ENCODE results near the gene MROH2A. TPM values are rescaled to one million over a fixed set of nuclear protein-coding genes. Genes with fewer than 3 reads are reported as not detected.
"Not testable (repeated sequence)": the region's sequence is repeated elsewhere in the genome, so short reads cannot be mapped to it uniquely, and the experiment has no call there.

Gene MROH2A
- total RNA-seq, 2 experiments from 2014 or later: not detected

- POLR2A ChIA-PET: interaction anchor here (0.6 kb wide), 1 partner anchor 24 kb away, joined by 4 read pairs; no protein-coding TSS in a partner anchor
- Histone ChIP-seq H3K9me3 (ENCODE audit: control insufficient read depth in 1 of 2, insufficient read depth in 1 of 2, low read length in 2 of 2) (peaks cover 0 to 7% of the 10 kb centered on the region in 2 experiments), H3K27ac (ENCODE audit: low read depth in 1 of 2, low read length in 2 of 2) (no peak overlapping the region), H3K36me3 (ENCODE audit: insufficient read depth, low read length) (no peaks in the 10 kb centered on the region), H3K4me3 (ENCODE audit: low read length) (no peak overlapping the region), H3K27me3 (ENCODE audit: control insufficient read depth in 1 of 2, insufficient read depth in 2 of 2, low read length in 2 of 2) (peaks cover 0 to 6% of the 10 kb centered on the region in 2 experiments), H3K4me1 (ENCODE audit: insufficient read depth, low read length) (no peaks in the 10 kb centered on the region)
- no peak for TF ChIP-seq CTCF (IDR thresholded peaks at IDR 0.05)
- ATAC-seq (ENCODE audit: poor library complexity): no peak
- peaks cover 35% of the 10 kb centered on the region for H3K27me3 Mint-ChIP-seq
- CTCF ChIA-PET: no interaction called here
- H3K4me1 Mint-ChIP-seq (ENCODE audit: low read depth): no peaks in the 10 kb centered on the region
- H3K27ac Mint-ChIP-seq: no peak overlapping the region
- no peak for DNase-seq
- intact Hi-C loops (cut with DNase I, micrococcal nuclease): no loop called here
- H3K36me3 Mint-ChIP-seq (ENCODE audit: low read depth): no peaks in the 10 kb centered on the region
- no peaks in the 10 kb centered on the region for H3K9me3 Mint-ChIP-seq
- H3K4me3 Mint-ChIP-seq: no peak overlapping the region
Measured at GRCh38 chr2:233740870-233741269, 37.3 kb upstream of the MROH2A start.

GRCh38 chr2:233743464-233744259 lies 34.5 kb upstream of the MROH2A start:
- H3K27ac Mint-ChIP-seq: no peak overlapping the region

GRCh38 chr2:233745073-233745755 lies 32.9 kb upstream of the MROH2A start:
- Mint-ChIP-seq H3K36me3 (ENCODE audit: low read depth) (no peaks in the 10 kb centered on the region), H3K27me3 (peaks cover 25% of the 10 kb centered on the region)
- POLR2A ChIA-PET: no interaction called here

More at GRCh38 chr2:233743464-233744259, 34.5 kb upstream of the MROH2A start:
- Histone ChIP-seq H3K27ac (ENCODE audit: low read depth in 1 of 2, low read length in 2 of 2) (no peak overlapping the region), H3K9me3 (ENCODE audit: control insufficient read depth in 1 of 2, insufficient read depth in 1 of 2, low read length in 2 of 2) (peaks cover 0 to 7% of the 10 kb centered on the region in 2 experiments), H3K4me3 (ENCODE audit: low read length) (no peak overlapping the region), H3K27me3 (ENCODE audit: control insufficient read depth in 1 of 2, insufficient read depth in 2 of 2, low read length in 2 of 2) (peaks cover 0 to 3% of the 10 kb centered on the region in 2 experiments), H3K36me3 (ENCODE audit: insufficient read depth, low read length) (no peaks in the 10 kb centered on the region), H3K4me1 (ENCODE audit: insufficient read depth, low read length) (no peaks in the 10 kb centered on the region)
- Mint-ChIP-seq H3K4me3 (no peak overlapping the region), H3K36me3 (ENCODE audit: low read depth) (no peaks in the 10 kb centered on the region), H3K27me3 (peaks cover 30% of the 10 kb centered on the region), H3K9me3 (no peaks in the 10 kb centered on the region), H3K4me1 (ENCODE audit: low read depth) (no peaks in the 10 kb centered on the region)
- no peak for TF ChIP-seq CTCF (IDR thresholded peaks at IDR 0.05)
- no peak for DNase-seq
- no peak for ATAC-seq (ENCODE audit: poor library complexity)
- POLR2A ChIA-PET: no interaction called here
- intact Hi-C loops (cut with DNase I, micrococcal nuclease): no loop called here
- CTCF ChIA-PET: no interaction called here

GRCh38 chr2:233745838-233746237 lies 32.3 kb upstream of the MROH2A start:
- H3K36me3 Mint-ChIP-seq (ENCODE audit: low read depth); POLR2A ChIA-PET; H3K27ac Mint-ChIP-seq; CTCF ChIA-PET; H3K4me3 Mint-ChIP-seq; intact Hi-C loops (cut with DNase I, micrococcal nuclease); H3K27me3 ChIP-seq (ENCODE audit: control insufficient read depth in 1 of 2, insufficient read depth in 2 of 2, low read length in 2 of 2); H3K4me1 Mint-ChIP-seq (ENCODE audit: low read depth); H3K4me1 ChIP-seq (ENCODE audit: insufficient read depth, low read length); H3K36me3 ChIP-seq (ENCODE audit: insufficient read depth, low read length); H3K9me3 Mint-ChIP-seq; H3K27ac ChIP-seq (ENCODE audit: low read depth in 1 of 2, low read length in 2 of 2); ATAC-seq (ENCODE audit: poor library complexity); H3K4me3 ChIP-seq (ENCODE audit: low read length); DNase-seq: not testable (repeated sequence)
- peaks cover 0 to 12% of the 10 kb centered on the region in 2 experiments for H3K9me3 ChIP-seq (ENCODE audit: control insufficient read depth in 1 of 2, insufficient read depth in 1 of 2, low read length in 2 of 2)
- peaks cover 22% of the 10 kb centered on the region for H3K27me3 Mint-ChIP-seq

More at GRCh38 chr2:233745073-233745755, 32.9 kb upstream of the MROH2A start:
- no peaks in the 10 kb centered on the region for H3K4me1 Mint-ChIP-seq (ENCODE audit: low read depth)
- H3K9me3 ChIP-seq (ENCODE audit: control insufficient read depth in 1 of 2, insufficient read depth in 1 of 2, low read length in 2 of 2): peaks cover 0 to 7% of the 10 kb centered on the region in 2 experiments
- no peak overlapping the region for H3K4me3 ChIP-seq (ENCODE audit: low read length)
- CTCF ChIA-PET: no interaction called here
- H3K27ac ChIP-seq (ENCODE audit: low read depth in 1 of 2, low read length in 2 of 2): no peak overlapping the region
- DNase-seq (no peak), ATAC-seq (ENCODE audit: poor library complexity) (no peak)
- no peak overlapping the region for H3K4me3 Mint-ChIP-seq
- TF ChIP-seq CTCF (IDR thresholded peaks at IDR 0.05): no peak
- no peaks in the 10 kb centered on the region for H3K36me3 ChIP-seq (ENCODE audit: insufficient read depth, low read length)
- no peaks in the 10 kb centered on the region for H3K9me3 Mint-ChIP-seq
- H3K27ac Mint-ChIP-seq: no peak overlapping the region
- peaks cover 0 to 3% of the 10 kb centered on the region in 2 experiments for H3K27me3 ChIP-seq (ENCODE audit: control insufficient read depth in 1 of 2, insufficient read depth in 2 of 2, low read length in 2 of 2)
- no peaks in the 10 kb centered on the region for H3K4me1 ChIP-seq (ENCODE audit: insufficient read depth, low read length)
- intact Hi-C loops (cut with DNase I, micrococcal nuclease): no loop called here

All from CD4-positive, alpha-beta T cell (primary cell).